IPS-15b (cell line): ENCODE results near the gene DHX34.
"Not testable (repeated sequence)": the region's sequence is repeated elsewhere in the genome, so short reads cannot be mapped to it uniquely, and the experiment has no call there.

ENCODE experiments used
- H3K27me3 ChIP-seq: one replicate; pipeline ENCODE4 v1.6.1; 2013; ENCODE audit warnings: low read length; ENCODE audit not compliant: control insufficient read depth, insufficient read depth
- H3K36me3 ChIP-seq: one replicate; pipeline ENCODE4 v1.6.1; 2013; ENCODE audit warnings: low read length; ENCODE audit not compliant: control insufficient read depth, insufficient read depth
- H3K4me1 ChIP-seq: one replicate; pipeline ENCODE4 v1.6.1; 2013; ENCODE audit warnings: mild to moderate bottlenecking, low read length; ENCODE audit not compliant: control insufficient read depth, insufficient read depth
- H3K4me3 ChIP-seq: one replicate; pipeline ENCODE4 v1.5.1; 2013; ENCODE audit warnings: low read depth, low read length
- H3K9ac ChIP-seq: one replicate; pipeline ENCODE4 v1.6.1; 2013; ENCODE audit warnings: low read depth, mild to moderate bottlenecking, low read length
- H3K9me3 ChIP-seq: one replicate; pipeline ENCODE4 v1.6.1; 2013; ENCODE audit warnings: mild to moderate bottlenecking, low read length; ENCODE audit not compliant: control insufficient read depth, insufficient read depth

The DHX34 gene

DNA sequence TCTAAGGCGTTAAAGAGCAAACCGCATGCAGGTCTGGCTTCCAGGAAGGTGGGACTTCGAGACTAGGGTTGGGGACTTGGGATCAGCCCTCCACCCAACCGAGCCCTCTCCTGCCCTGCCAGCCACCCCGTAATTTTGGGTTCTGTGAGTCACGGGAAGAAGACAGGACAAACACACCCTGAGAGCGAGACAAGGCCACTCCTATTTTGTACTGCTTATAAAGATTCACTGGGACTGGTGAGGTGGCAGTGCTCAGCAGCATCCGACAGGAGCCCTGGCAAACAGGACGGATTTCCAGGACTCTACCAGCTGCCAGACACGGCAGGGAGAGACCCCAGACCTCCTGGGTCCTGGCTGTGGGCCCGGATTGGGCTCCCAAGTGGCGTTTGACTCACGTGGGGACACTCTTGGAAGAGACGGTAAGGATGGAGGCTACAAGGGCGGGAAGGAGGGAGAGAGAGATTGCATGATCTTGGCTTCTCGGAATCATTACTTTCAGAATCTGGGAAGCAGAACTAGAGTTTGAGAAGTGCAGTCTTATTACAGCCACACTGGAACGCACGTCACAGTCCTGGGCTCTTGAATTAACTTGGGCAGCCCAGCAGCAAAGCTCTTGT, 17.1 kb upstream of the DHX34 start, which contains the start of gene C5AR2:
Gene C5AR2, plus strand, starts transcription at position 245 of the 617 bp plus-strand sequence. CDS start 8,625 bp downstream, outside the sequence.
- no peak within 1 kb of the TSS for H3K9ac ChIP-seq

GRCh38 chr19:47336765-47337718, 12.1 kb upstream of the DHX34 start:
- H3K27me3 ChIP-seq, H3K9ac ChIP-seq, H3K4me3 ChIP-seq, H3K36me3 ChIP-seq, H3K4me1 ChIP-seq, H3K9me3 ChIP-seq: not testable (repeated sequence)

More for the DNA sequence above, 17.1 kb upstream of the DHX34 start, which contains the start of gene C5AR2:
- Histone ChIP-seq H3K4me3 (no peak within 1 kb of the TSS), H3K4me1 (no peaks in the 10 kb centered on the region), H3K9me3 (no peaks in the 10 kb centered on the region), H3K27me3 (no peaks in the 10 kb centered on the region), H3K36me3 (no peaks in the 10 kb centered on the region)

DNA sequence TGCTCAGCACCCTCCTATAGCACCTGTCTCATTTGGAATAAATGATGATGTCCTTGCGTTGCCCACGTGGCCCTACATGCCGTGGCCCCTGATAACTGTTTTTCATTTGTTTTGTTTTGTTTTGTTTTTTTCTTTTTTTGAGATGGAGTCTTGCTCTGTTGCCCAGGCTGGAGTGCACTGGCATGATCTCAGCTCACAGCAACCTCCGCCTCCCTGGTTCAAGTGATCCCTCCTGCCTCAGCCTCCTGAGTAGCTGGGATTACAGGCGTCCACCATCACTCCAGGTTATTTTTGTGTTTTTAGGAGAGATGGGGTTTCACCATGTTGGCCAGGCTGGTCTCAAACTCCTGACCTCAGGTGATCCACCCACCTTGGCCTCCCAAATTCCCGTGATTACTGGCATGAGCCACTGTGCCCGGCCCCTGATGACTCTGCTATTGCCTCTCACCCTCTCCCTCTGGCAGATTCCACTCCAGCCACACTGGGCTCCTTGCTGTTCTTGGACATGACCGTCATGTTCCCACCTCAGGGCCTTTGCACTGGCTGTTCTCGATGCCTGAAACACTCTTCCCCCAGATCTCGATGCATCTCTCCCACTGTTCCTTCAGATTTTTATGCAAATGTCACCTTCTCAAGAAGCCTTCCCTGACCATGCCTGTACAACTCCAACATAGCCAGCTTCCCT, 9.8 kb upstream of the DHX34 start:
- no peaks in the 10 kb centered on the region for H3K36me3 ChIP-seq
- no peak overlapping the region for H3K9ac ChIP-seq
- no peak overlapping the region for H3K4me3 ChIP-seq
- H3K9me3 ChIP-seq = no peaks in the 10 kb centered on the region
- no peaks in the 10 kb centered on the region for H3K4me1 ChIP-seq
- H3K27me3 ChIP-seq = no peaks in the 10 kb centered on the region

DNA sequence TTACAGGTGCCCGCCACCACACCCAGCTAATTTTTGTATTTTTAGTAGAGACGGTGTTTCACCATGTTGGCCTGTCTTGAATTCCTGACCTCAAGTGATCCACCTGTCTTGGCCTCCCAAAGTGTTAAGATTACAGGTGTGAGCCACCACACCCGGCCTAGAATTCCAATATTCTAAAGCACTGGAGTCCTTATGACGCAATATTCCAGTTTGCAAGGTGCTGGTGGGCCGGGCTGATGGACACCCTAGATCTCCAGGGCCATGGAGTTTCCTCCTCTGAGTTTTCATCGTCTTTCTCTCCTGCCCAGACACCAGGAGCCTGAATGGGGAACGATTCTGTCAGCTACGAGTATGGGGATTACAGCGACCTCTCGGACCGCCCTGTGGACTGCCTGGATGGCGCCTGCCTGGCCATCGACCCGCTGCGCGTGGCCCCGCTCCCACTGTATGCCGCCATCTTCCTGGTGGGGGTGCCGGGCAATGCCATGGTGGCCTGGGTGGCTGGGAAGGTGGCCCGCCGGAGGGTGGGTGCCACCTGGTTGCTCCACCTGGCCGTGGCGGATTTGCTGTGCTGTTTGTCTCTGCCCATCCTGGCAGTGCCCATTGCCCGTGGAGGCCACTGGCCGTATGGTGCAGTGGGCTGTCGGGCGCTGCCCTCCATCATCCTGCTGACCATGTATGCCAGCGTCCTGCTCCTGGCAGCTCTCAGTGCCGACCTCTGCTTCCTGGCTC, 8.5 kb upstream of the DHX34 start:
- no peak overlapping the region for H3K4me3 ChIP-seq
- H3K9me3 ChIP-seq = no peaks in the 10 kb centered on the region
- H3K9ac ChIP-seq = no peak overlapping the region
- no peaks in the 10 kb centered on the region for H3K27me3 ChIP-seq
- H3K4me1 ChIP-seq = no peaks in the 10 kb centered on the region
- no peaks in the 10 kb centered on the region for H3K36me3 ChIP-seq

- Histone ChIP-seq H3K9ac (no peak overlapping the region), H3K4me1 (no peaks in the 10 kb centered on the region), H3K36me3 (no peaks in the 10 kb centered on the region), H3K4me3 (no peak overlapping the region), H3K9me3 (no peaks in the 10 kb centered on the region), H3K27me3 (no peaks in the 10 kb centered on the region)
These were observed 7.4 kb upstream of the DHX34 start for GRCh38 chr19:47341734-47342133.

DNA sequence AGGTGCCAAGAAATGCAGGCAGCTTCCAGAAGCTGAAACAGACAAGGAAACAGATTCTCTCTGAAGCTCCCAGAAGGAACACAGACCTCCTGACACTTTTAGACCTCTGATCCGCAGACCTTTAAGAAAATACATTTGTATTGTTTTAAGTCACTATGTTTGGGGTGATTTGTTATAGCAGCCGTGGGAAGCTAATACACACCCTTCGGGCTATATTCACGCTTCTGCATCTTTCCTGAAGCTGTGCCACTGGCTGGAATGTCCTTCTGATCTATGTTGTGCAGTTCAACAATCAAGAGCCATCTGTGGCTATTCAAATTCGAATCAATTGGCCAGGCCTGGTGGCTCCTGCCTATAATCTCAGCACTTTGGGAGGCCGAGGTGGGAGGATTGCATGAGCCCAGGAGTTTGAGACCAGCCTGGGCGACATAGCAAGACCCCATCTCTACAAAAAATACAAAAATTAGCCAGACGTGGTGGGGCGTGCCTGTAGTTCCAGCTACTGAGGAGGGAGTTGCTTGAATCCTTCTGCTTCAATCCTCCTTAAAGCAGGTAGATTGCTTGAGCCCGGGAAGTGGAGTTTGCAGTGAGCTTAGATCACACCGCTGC, 5.8 kb upstream of the DHX34 start:
- no peak overlapping the region for H3K9ac ChIP-seq
- H3K4me3 ChIP-seq = no peak overlapping the region
- no peaks in the 10 kb centered on the region for H3K27me3 ChIP-seq
- H3K9me3 ChIP-seq = no peaks in the 10 kb centered on the region
- H3K4me1 ChIP-seq = no peaks in the 10 kb centered on the region
- no peaks in the 10 kb centered on the region for H3K36me3 ChIP-seq

DNA sequence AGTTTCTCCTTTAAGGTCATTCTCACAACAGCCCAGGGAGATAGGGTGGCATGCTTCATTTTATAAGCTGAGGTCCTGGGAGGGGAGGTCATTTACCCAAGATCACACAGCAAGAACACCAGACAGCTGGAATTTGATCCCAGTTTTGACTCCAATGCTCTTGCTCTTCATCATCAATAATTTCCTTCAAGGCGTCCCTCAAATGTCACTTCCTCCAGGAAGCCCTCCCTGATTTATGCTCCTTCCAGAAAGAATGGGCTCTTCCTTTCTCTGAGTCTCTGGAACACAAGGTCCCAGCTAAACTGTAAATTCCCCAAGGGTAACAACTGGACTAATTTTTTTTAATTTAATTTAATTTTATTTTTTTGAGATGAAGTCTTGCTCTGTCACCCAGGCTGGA, 4.7 kb upstream of the DHX34 start:
- Histone ChIP-seq H3K9me3 (no peaks in the 10 kb centered on the region), H3K9ac (no peak overlapping the region), H3K4me3 (no peak overlapping the region), H3K27me3 (no peaks in the 10 kb centered on the region), H3K36me3 (no peaks in the 10 kb centered on the region), H3K4me1 (peaks cover 2% of the 10 kb centered on the region)

DNA sequence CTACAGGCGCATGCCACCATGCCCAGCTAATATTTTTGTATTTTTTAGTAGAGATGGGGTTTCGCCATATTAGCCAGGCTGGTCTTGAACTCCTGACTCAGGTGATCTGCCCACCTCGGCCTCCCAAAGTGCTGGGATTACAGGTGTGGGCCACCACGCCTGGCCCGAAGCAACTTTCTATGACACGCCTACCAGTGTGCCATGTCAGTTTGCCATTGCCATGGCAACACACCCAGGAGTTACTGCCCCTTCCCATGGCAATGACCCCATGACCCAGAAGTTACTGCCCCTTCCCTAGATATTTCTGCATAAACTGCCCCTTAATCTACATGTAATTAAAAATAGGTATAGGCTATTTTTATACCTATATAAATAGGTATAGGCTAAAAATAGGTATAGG, 3.1 kb upstream of the DHX34 start:
- H3K9me3 ChIP-seq, H3K4me1 ChIP-seq, H3K4me3 ChIP-seq, H3K9ac ChIP-seq, H3K36me3 ChIP-seq, H3K27me3 ChIP-seq: not testable (repeated sequence)

DNA sequence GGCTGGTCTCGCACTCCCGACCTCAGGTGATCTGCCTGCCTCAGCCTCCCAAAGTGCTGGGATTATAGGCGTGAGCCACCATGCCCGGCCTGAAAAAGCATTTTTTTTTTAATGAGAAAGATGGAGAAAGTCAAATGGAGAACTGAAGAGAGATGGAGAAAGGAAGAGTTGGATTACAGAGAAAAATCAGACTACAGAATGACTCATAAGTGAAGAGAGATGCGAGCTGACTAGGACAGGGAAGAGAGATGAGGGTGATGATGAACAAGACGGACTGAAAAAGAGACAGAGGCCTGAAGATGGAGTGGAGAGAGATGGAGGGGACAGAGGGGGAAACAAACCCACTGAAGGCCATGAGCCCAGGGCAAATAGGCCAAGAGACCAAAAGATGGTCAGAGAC, 1.5 kb downstream of the DHX34 start:
- peaks cover 7% of the 10 kb centered on the region for H3K4me1 ChIP-seq
- H3K9ac ChIP-seq = no peak overlapping the region
- H3K4me3 ChIP-seq = no peak overlapping the region
- no peaks in the 10 kb centered on the region for H3K27me3 ChIP-seq
- peaks cover 22% of the 10 kb centered on the region for H3K36me3 ChIP-seq
- no peaks in the 10 kb centered on the region for H3K9me3 ChIP-seq

DNA sequence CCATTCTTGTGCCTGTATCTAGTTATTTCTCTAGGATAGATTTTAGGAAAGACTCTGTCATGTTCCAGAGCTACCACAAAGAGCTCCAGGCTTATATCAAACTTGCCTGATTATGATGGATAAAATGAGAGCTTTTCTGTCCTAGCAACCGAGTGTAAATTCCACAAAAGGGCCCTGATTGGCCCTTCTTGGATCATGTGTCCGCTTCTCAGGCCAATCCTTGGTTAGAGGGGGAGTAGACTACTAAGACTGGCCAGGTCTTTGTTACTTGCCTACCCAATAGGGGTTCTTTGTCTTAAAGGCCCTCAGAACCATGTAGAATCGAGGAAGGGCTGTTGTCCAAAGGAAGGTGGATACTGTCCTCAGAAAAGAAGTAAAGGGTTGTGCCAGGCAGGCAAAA, 2.4 kb downstream of the DHX34 start:
- no peaks in the 10 kb centered on the region for H3K9me3 ChIP-seq
- peaks cover 30% of the 10 kb centered on the region for H3K36me3 ChIP-seq
- no peak overlapping the region for H3K4me3 ChIP-seq
- H3K4me1 ChIP-seq = peaks cover 7% of the 10 kb centered on the region
- H3K9ac ChIP-seq = no peak overlapping the region
- H3K27me3 ChIP-seq = no peaks in the 10 kb centered on the region

GRCh38 chr19:47352095-47352494, 3.0 kb downstream of the DHX34 start:
- peaks cover 35% of the 10 kb centered on the region for H3K36me3 ChIP-seq
- H3K4me3 ChIP-seq = no peak overlapping the region
- H3K9me3 ChIP-seq = no peaks in the 10 kb centered on the region
- H3K9ac ChIP-seq = no peak overlapping the region
- H3K27me3 ChIP-seq = no peaks in the 10 kb centered on the region
- H3K4me1 ChIP-seq = peaks cover 7% of the 10 kb centered on the region
